Fibroblast of the aortic adventitia (primary cell): ENCODE data around the gene RAB9A. TPM values are rescaled to one million over a fixed set of nuclear protein-coding genes. Genes with fewer than 3 reads are reported as not detected.
"Not testable (repeated sequence)": the region's sequence is repeated elsewhere in the genome, so short reads cannot be mapped to it uniquely, and the experiment has no call there.

Source experiments
- DNase-seq: peaks from one replicate; pipeline ENCODE4 v3.0.0-alpha.2; 2010; ENCODE audit warnings: low read depth
- H3K4me3 ChIP-seq: 2 replicates; pipeline ENCODE4 v1.5.1; 2011; ENCODE audit warnings: low read depth, mild to moderate bottlenecking, control low read depth, low read length, moderate library complexity
- total RNA-seq: library from RNA; depleted of rRNA; stranded (reverse); fragments of >200 nt; gene quantifications from 2 replicates; pipeline ENCODE4 v1.2.3, GENCODE V29; 2012; ENCODE audit warnings: low replicate concordance
- TF ChIP-seq, protein P1 (sequence below): IDR thresholded peaks from 2 replicates; pipeline ENCODE4 v1.5.1; 2011; ENCODE audit warnings: mild to moderate bottlenecking, low read length, control low read depth, inconsistent platforms; ENCODE audit not compliant: insufficient read depth

The RAB9A gene
- total RNA-seq, 1 donor: 36.0 TPM

DNA sequence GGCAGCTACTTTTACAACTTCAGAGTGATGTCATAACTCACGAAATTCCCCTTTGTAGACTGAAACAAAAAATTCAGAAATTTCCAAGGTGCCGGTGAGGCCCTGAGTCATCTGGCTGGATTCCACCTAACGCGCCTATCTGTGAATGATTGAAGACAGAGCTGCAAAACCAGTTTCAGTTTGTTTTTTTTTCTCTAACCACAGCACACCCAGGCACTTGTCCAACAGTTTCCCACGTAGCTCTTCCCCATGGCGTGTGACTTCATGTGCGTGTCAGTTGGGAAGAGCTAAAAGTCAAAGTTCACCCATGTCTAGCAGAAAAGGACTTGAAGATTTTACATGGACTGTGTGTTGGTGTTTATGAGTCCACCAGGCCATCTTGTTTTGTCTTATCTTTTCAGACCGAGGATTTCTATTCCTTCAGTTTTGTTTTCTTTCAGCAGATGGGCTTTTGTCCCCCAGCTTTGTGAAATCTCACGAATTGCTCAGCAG is 19.6 kb upstream of the RAB9A start:
- H3K4me3 ChIP-seq: no peak overlapping the region

DNA sequence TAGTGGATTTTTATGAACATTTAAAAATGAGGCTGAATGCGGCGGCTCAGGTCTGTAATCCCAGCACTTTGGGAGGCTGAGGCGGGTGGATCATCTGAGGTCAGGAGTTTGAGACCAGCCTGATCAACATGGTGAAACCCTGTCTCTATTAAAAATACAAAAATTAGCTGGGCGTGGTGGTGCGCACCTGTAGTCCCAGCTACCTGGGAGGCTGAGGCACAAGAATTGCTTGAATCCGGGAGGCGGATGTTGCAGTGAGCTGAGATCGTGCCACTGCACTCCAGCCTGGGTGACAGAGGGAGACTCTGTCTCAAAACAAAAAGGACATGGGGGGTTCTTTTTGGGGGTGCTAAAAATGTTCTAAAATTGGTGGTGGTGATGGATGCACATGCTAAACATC is 19.2 kb upstream of the RAB9A start:
- not testable (repeated sequence) for H3K4me3 ChIP-seq, DNase-seq

More for the DNA sequence above, 19.6 kb upstream of the RAB9A start:
- TF ChIP-seq, protein P1, sequence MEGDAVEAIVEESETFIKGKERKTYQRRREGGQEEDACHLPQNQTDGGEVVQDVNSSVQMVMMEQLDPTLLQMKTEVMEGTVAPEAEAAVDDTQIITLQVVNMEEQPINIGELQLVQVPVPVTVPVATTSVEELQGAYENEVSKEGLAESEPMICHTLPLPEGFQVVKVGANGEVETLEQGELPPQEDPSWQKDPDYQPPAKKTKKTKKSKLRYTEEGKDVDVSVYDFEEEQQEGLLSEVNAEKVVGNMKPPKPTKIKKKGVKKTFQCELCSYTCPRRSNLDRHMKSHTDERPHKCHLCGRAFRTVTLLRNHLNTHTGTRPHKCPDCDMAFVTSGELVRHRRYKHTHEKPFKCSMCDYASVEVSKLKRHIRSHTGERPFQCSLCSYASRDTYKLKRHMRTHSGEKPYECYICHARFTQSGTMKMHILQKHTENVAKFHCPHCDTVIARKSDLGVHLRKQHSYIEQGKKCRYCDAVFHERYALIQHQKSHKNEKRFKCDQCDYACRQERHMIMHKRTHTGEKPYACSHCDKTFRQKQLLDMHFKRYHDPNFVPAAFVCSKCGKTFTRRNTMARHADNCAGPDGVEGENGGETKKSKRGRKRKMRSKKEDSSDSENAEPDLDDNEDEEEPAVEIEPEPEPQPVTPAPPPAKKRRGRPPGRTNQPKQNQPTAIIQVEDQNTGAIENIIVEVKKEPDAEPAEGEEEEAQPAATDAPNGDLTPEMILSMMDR: no peak
- peak; percentile 99 for DNase-seq

DNA sequence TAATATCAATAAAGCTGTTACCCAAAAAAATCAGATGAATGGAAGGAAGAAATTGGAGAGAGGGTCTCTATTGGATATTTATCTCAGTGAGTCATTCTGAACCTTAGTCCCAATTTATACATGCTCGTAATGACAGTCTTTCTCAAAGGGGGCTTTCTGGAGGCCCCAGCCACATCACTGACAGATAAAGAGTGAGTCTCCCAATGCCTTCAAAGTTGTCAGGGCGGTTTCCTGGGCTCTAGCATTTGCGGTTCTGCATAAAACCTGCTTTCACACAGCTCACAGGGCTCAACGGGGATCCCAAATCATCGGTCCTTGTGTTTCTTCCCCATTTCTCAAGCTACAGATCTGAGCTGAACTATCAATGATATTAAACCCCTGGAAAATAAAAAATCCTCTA is 18.7 kb upstream of the RAB9A start:
- H3K4me3 ChIP-seq: no peak overlapping the region
- no peak for DNase-seq
- TF ChIP-seq, protein P1: no peak

DNA sequence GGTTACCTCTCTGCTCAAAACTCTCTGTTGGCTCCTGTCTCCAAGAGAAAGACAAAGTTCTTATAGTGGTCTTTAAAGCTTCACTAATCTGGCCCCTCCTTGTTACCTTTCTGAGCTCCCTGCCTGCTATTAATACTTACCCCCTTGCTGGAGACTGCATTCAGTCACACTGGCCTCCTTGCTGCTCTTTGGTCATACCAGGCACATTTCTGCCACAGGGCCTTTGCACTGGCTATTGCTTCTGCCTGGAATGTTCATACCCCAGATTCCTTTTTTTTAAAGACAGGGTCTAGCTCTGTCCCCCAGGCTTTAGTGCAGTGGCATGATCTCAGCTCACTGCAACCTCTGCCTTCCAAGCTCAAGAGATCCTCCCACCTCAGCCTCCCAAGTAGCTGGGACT is 15.9 kb upstream of the RAB9A start:
- no peak for DNase-seq
- H3K4me3 ChIP-seq: no peak overlapping the region
- TF ChIP-seq, protein P1: no peak

DNA sequence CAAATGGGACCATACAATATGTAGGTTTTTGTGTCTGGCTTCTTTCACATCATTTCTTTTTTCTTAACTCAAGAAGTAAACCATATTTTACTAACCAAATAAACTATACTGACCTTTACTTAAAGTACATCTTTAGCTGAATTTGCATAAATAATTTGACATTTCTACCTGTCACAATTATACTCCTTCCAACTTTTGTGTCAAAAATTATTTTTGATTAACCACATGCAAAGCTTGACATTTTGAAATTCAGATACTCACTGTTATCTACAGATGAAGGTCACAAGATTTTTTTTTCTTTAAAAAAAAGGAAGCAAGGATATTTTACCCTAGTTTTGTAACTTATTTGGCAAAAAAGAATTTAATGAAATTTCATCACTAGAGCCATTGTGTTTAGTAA is 12.0 kb upstream of the RAB9A start:
- TF ChIP-seq, protein P1: no peak
- H3K4me3 ChIP-seq: no peak overlapping the region
- DNase-seq: no peak

DNA sequence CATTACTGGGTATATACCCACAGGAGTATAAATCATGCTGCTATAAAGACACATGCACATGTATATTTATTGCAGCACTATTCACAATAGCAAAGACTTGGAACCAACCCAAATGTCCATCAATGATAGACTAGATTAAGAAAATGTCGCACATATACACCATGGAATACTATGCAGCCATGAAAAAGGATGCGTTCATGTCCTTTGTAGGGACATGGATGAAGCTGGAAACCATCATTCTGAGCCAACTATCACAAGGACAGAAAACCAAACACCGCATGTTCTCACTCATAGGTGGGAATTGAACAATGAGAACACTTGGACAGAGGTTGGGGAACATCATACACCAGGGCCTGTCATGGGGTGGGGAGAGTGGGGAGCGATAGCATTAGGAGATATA is 9.2 kb upstream of the RAB9A start:
- not testable (repeated sequence) for H3K4me3 ChIP-seq, DNase-seq

DNA sequence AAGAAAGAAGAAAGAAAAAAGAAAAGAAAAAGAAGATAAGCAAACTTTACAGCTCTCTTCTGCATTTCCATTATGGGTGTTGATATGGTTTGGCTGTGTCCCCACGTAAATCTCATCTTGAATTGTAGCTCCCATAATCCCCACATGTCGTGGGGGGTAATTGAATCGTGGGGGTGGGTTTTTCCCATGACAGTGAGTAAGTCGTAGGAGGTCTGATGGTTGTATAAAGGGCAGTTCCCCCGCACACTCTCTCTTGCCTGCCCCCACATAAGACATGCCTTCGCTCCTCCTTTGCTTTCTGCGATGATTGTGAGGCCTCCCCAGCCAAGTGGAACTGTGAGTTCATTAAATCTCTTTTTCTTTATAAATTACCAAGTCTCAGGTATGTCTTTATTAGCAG is 7.3 kb upstream of the RAB9A start:
- TF ChIP-seq, protein P1: no peak
- no peak overlapping the region for H3K4me3 ChIP-seq
- no peak for DNase-seq

DNA sequence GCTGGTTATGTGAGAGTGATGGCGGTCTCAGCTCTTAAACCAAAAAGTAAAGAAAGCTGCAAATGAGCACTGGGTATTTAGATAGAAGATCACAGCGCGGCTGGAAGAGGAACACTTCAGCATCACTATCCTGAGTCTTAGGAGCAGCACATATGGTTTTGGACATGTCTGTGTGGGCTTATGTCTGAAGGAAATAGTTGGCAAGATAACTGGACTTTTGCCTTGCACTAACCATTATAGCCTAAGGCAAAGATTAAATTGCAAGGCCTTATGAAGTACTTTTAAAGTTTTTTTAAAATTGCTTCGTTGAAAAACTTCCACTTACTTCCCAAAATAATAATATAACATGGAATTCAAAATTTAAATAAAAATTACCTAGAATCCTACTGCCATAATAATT is 4.6 kb upstream of the RAB9A start:
- no peak for DNase-seq
- no peak overlapping the region for H3K4me3 ChIP-seq
- TF ChIP-seq, protein P1: no peak
